BJ (cell line): ENCODE data around the gene LMAN1L. TPM values are rescaled to one million over a fixed set of nuclear protein-coding genes. Genes with fewer than 3 reads are reported as not detected.

Experiments
- CTCF ChIA-PET: fragments of 350-600 bp; formaldehyde crosslinking; extraction: SDS; loops from one replicate; lab custom pipeline; 2021; ENCODE audit warnings: antibody characterized with exemption, inconsistent platforms; lab: Yijun Ruan, JAX
- POLR2A ChIA-PET: fragments of 300-600 bp; sonication (Branson Sonifier 250); formaldehyde crosslinking; extraction: SDS; loops from one replicate; lab custom pipeline; 2021; ENCODE audit warnings: antibody characterized with exemption; lab: Charles Lee
- DNase-seq: peaks from one replicate; pipeline ENCODE4 v3.0.0-alpha.2; 2011; ENCODE audit warnings: low read depth
- H3K27me3 ChIP-seq: 2 replicates; pipeline ENCODE4 v1.6.0; 2011; ENCODE audit warnings: low read length; ENCODE audit not compliant: control insufficient read depth, insufficient read depth
- H3K36me3 ChIP-seq: 2 replicates; pipeline ENCODE4 v1.5.1; 2011; ENCODE audit warnings: low read length; ENCODE audit not compliant: control insufficient read depth, insufficient read depth
- H3K4me3 ChIP-seq: 2 replicates; pipeline ENCODE4 v1.5.1; 2011; ENCODE audit warnings: low read depth, mild to moderate bottlenecking, control low read depth, low read length
- polyA plus RNA-seq: library from polyadenylated mRNA; depleted of rRNA; stranded (reverse); fragments of >200 nt; gene quantifications from 2 replicates; pipeline ENCODE4 v1.2.3, GENCODE V29; 2011
- TF ChIP-seq, protein P1 (sequence below): IDR thresholded peaks from 2 replicates; pipeline ENCODE4 v1.5.1; 2011; ENCODE audit warnings: low read depth, mild to moderate bottlenecking, control low read depth, inconsistent platforms, low read length, moderate library complexity; ENCODE audit not compliant: insufficient read depth

The LMAN1L gene
- polyA plus RNA-seq, 1 experiment, result not detected

DNA sequence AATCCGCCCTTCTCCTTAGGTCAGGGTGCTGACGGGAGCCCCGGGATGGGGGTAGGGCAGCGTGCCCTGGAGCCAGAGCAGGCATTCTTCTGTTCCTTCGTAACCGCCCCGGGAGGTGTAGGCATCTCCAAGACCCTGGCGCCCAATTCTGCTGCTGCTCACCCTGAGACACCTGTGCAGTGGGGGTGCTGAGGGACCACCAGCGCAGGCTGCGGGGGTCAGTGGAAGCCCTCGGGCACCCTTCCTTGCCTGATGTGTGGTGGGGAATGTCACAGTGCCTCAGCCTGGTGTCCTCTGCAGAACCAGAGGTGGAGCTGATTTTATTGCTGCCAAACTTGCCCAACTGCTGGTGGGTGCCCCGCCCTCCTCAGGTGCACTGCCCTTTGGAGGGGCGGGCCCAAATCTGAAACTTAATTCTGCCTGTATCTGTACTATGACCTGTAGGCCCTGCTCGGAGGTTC lies 23.4 kb upstream of the LMAN1L start:
- DNase-seq, result no peak
- ChIA-PET POLR2A (no interaction called here), CTCF (interaction anchor here (1.1 to 9.7 kb wide), 4 partner anchors 7 to 162 kb away, joined by 3 to 62 read pairs (median 14); partner anchors contain the start of gene CSK)
- Histone ChIP-seq H3K27me3 (no peaks in the 10 kb centered on the region), H3K36me3 (no peaks in the 10 kb centered on the region; the same call in 1 of the 2 replicates), H3K4me3 (no peak overlapping the region)
- TF ChIP-seq, protein P1, sequence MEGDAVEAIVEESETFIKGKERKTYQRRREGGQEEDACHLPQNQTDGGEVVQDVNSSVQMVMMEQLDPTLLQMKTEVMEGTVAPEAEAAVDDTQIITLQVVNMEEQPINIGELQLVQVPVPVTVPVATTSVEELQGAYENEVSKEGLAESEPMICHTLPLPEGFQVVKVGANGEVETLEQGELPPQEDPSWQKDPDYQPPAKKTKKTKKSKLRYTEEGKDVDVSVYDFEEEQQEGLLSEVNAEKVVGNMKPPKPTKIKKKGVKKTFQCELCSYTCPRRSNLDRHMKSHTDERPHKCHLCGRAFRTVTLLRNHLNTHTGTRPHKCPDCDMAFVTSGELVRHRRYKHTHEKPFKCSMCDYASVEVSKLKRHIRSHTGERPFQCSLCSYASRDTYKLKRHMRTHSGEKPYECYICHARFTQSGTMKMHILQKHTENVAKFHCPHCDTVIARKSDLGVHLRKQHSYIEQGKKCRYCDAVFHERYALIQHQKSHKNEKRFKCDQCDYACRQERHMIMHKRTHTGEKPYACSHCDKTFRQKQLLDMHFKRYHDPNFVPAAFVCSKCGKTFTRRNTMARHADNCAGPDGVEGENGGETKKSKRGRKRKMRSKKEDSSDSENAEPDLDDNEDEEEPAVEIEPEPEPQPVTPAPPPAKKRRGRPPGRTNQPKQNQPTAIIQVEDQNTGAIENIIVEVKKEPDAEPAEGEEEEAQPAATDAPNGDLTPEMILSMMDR, result no peak

DNA sequence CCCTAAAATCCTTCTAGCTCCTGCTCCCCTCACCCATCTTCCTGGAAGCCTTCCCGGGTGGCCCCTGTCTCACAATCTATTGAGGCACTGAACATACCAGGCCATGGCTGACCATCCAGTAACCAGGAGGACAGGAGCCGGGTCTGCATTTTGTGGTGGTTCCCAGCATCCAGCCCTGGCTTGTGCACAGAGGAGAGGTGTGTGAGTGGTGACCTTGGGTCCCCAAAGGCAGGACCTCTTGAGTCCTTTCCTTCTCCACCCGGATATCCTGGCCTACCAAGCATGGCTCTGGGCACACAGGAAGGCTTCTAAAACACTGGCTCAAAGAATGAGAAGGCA lies 22.9 kb upstream of the LMAN1L start:
- ChIA-PET POLR2A (no interaction called here), CTCF (interaction anchor here (1.1 to 9.7 kb wide), 4 partner anchors 8 to 161 kb away, joined by 3 to 62 read pairs (median 14); partner anchors contain the start of gene CSK)
- TF ChIP-seq, protein P1, result no peak
- H3K27me3 ChIP-seq, result no peaks in the 10 kb centered on the region
- H3K4me3 ChIP-seq, result no peak overlapping the region
- no peak for DNase-seq
- no peaks in the 10 kb centered on the region; the same call in 1 of the 2 replicates for H3K36me3 ChIP-seq

DNA sequence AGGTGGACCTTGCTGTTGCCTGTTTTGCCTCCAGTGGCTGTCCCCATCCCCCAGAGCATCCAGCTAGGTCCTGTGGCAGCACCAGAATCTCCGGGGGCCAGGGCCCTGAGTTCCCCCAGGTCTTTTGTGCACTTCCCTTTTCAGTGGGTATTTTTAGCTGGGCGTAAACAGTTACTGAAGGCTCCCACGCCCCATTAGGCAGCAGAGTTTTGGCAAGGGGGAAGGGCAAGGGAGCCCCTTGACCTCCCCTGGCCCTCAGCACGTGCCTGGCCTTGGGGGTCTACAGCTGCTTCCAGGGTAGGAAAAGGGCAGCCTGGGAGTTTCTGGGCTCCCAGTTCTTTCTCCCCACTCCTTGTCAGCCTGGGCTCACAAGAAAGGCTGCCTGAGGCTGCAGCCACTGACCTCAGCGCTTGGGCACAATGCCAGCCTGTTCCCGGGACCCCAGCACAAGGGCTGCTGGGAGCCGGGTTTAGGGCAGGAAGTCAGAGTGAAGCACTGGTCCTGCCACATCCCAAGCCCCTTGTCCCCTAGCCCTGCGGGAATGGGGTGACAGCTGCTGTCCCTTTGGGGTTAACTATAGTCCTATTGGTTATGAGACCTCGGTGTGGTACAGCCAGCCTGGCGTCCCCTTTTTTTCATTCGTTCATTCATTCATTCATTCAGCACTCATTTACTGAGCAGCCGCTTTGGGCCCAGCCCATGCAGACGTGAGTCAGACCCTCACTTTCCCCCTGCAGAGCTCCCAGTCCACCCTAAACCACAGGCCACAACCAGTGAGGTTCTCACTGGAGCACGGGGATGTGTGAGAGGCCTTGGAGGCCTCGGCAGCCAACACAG lies 22.3 kb upstream of the LMAN1L start:
- DNase-seq, result no peak
- Histone ChIP-seq H3K27me3 (no peaks in the 10 kb centered on the region), H3K4me3 (no peak overlapping the region), H3K36me3 (no peaks in the 10 kb centered on the region; the same call in 1 of the 2 replicates)
- POLR2A ChIA-PET, result no interaction called here
- CTCF ChIA-PET, result interaction anchor here (1.1 to 9.7 kb wide), 5 partner anchors 8 to 161 kb away, joined by 3 to 62 read pairs (median 6); partner anchors contain the start of gene CSK
- TF ChIP-seq, protein P1, result no peak

DNA sequence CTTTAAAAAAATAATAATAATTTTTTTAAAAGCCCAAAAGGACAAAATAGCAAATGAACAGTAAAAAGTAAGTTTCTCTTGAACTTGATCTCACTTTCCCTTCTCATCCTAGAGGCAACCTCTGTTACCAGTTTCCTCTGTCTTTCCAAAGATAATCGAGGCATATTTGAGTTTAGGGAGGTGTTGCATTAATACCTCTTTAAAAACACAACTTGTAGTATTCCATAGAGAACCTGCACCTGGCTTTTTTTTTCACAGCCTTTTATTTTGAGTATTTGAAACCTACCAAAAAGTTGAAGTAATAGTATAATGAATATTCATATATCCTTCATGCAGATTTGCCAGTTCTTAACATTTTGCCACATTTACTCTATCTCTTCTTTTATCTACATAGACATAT lies 21.6 kb upstream of the LMAN1L start:
- DNase-seq, result no peak
- H3K36me3 ChIP-seq, result no peaks in the 10 kb centered on the region; the same call in 1 of the 2 replicates
- ChIA-PET CTCF (interaction anchor here (1.1 to 9.7 kb wide), 4 partner anchors 9 to 160 kb away, joined by 3 to 62 read pairs (median 14); partner anchors contain the start of gene CSK), POLR2A (no interaction called here)
- H3K27me3 ChIP-seq, result no peaks in the 10 kb centered on the region
- TF ChIP-seq, protein P1, result no peak
- H3K4me3 ChIP-seq, result no peak overlapping the region

DNA sequence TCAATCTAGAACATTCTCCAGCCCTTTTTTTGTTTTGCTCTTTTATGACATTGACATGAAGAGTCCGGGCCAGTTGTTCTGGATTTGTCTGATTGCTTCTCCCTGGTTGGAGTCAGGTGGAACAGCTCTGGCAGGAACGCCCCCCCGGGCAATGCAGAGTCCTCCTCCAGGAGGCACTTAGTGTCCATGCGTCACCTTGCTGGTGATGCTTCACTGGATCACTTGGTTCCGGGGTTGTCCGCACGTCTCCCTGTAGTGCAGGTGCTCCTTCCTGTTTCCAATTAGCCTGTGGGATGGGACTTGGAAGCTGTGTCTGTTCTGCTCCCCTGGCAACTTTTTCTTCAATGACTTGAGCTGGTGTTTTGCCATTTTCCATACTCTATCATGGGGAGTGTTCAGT lies 21.0 kb upstream of the LMAN1L start:
- Histone ChIP-seq H3K4me3 (no peak overlapping the region), H3K27me3 (no peaks in the 10 kb centered on the region), H3K36me3 (no peaks in the 10 kb centered on the region; the same call in 1 of the 2 replicates)
- POLR2A ChIA-PET, result no interaction called here
- TF ChIP-seq, protein P1, result no peak
- CTCF ChIA-PET, result interaction anchor here (1.1 to 9.7 kb wide), 4 partner anchors 9 to 23 kb away, joined by 3 to 62 read pairs (median 19); partner anchors contain the start of gene CSK
- DNase-seq, result no peak
